ENCODE measurements around the gene UBQLNL. TPM values are rescaled to one million over a fixed set of nuclear protein-coding genes. Genes with fewer than 3 reads are reported as not detected.

The UBQLNL gene
- polyA plus RNA-seq, 1 donor (not counting 4 experiments of a cell fraction or from before 2014, with no cell fraction given): 0.12 TPM

- Histone ChIP-seq H3K9me3 (ENCODE audit: control insufficient read depth, low read depth, low read length) (no peaks in the 10 kb centered on the region), H3K4me1 (ENCODE audit: control insufficient read depth, extremely low read depth, insufficient read depth, low read length) (no peaks in the 10 kb centered on the region), H3K27ac (ENCODE audit: control insufficient read depth, insufficient read depth, low read length) (no peak overlapping the region), H3K79me2 (ENCODE audit: control insufficient read depth, insufficient read depth, low read length) (no peaks in the 10 kb centered on the region), H3K27me3 (ENCODE audit: control insufficient read depth, extremely low read depth, insufficient read depth, low read length) (no peaks in the 10 kb centered on the region), H2AFZ (ENCODE audit: control insufficient read depth, low read length) (no peak overlapping the region), H3K4me2 (ENCODE audit: control insufficient read depth, extremely low read depth, insufficient read depth, low read depth, low read length) (no peak overlapping the region), H3K9me1 (ENCODE audit: control insufficient read depth, extremely low read depth, insufficient read depth, low read length) (no peaks in the 10 kb centered on the region), H4K20me1 (ENCODE audit: control insufficient read depth, extremely low read depth, insufficient read depth, low read length) (no peaks in the 10 kb centered on the region), H3K9ac (ENCODE audit: control insufficient read depth, extremely low read depth, insufficient read depth, low read length) (no peak overlapping the region), H3K36me3 (ENCODE audit: control insufficient read depth in 2 of 2, extremely low read depth in 1 of 2, insufficient read depth in 2 of 2, low read length in 2 of 2) (no peaks in the 10 kb centered on the region), H3K4me3 (ENCODE audit: control insufficient read depth in 2 of 3, extremely low read depth in 1 of 3, insufficient read depth in 2 of 3, low read depth in 1 of 3, low read length in 3 of 3) (no peak overlapping the region)
- TF ChIP-seq, protein P1, sequence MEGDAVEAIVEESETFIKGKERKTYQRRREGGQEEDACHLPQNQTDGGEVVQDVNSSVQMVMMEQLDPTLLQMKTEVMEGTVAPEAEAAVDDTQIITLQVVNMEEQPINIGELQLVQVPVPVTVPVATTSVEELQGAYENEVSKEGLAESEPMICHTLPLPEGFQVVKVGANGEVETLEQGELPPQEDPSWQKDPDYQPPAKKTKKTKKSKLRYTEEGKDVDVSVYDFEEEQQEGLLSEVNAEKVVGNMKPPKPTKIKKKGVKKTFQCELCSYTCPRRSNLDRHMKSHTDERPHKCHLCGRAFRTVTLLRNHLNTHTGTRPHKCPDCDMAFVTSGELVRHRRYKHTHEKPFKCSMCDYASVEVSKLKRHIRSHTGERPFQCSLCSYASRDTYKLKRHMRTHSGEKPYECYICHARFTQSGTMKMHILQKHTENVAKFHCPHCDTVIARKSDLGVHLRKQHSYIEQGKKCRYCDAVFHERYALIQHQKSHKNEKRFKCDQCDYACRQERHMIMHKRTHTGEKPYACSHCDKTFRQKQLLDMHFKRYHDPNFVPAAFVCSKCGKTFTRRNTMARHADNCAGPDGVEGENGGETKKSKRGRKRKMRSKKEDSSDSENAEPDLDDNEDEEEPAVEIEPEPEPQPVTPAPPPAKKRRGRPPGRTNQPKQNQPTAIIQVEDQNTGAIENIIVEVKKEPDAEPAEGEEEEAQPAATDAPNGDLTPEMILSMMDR (optimal IDR thresholded peaks at IDR 0.05 in 1 of 3, IDR thresholded peaks at IDR 0.05 in 1 of 3, conservative IDR thresholded peaks at IDR 0.05 in 1 of 3; ENCODE audit: extremely low read depth in 1 of 3, insufficient read depth in 2 of 3, low read length in 3 of 3): no peak
- no peak for TF ChIP-seq EZH2 (IDR thresholded peaks at IDR 0.05; ENCODE audit: low read length)
- FAIRE-seq (no peak), DNase-seq (ENCODE audit: low read depth, low spot score) (no peak)
- dilution Hi-C loops (cut with MboI; ENCODE audit: extremely low pct_ligation_motif_present, low sequenced_read_pairs): no loop called here
These were observed 5.8 kb upstream of the UBQLNL start for GRCh38 chr11:5522308-5522707.

DNA sequence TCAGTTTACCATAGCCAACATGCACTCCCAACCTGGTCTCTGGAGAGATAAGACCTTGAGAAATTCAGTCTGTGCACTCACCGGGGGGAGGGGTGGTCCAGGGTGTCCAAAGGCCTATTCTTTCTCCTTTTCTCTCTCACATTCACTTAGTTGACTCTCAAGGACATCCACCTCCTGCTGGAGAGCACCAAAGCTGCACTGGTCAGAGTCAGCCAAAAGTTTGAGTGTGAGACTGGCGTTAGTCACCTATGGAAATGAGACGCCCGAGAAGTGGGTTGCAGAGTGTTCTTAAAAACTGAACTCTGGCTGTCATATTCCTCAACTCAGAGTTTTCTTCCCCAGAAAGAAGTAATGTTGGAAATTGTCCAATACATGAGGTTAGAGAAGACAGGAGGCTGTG, 5.0 kb upstream of the UBQLNL start:
- DNase-seq (ENCODE audit: low read depth, low spot score) (no peak), FAIRE-seq (no peak)
- no peak overlapping the region for H3K4me2 ChIP-seq (ENCODE audit: control insufficient read depth, extremely low read depth, insufficient read depth, low read depth, low read length)
- no peak overlapping the region for H3K9ac ChIP-seq (ENCODE audit: control insufficient read depth, extremely low read depth, insufficient read depth, low read length)
- H4K20me1 ChIP-seq (ENCODE audit: control insufficient read depth, extremely low read depth, insufficient read depth, low read length): no peaks in the 10 kb centered on the region
- dilution Hi-C loops (cut with MboI; ENCODE audit: extremely low pct_ligation_motif_present, low sequenced_read_pairs): no loop called here
- H3K36me3 ChIP-seq (ENCODE audit: control insufficient read depth in 2 of 2, extremely low read depth in 1 of 2, insufficient read depth in 2 of 2, low read length in 2 of 2): no peaks in the 10 kb centered on the region
- H3K27me3 ChIP-seq (ENCODE audit: control insufficient read depth, extremely low read depth, insufficient read depth, low read length): no peaks in the 10 kb centered on the region
- H3K27ac ChIP-seq (ENCODE audit: control insufficient read depth, insufficient read depth, low read length): no peak overlapping the region
- no peaks in the 10 kb centered on the region for H3K4me1 ChIP-seq (ENCODE audit: control insufficient read depth, extremely low read depth, insufficient read depth, low read length)
- TF ChIP-seq EZH2 (IDR thresholded peaks at IDR 0.05; ENCODE audit: low read length): no peak
- TF ChIP-seq, protein P1 (optimal IDR thresholded peaks at IDR 0.05 in 1 of 3, IDR thresholded peaks at IDR 0.05 in 1 of 3, conservative IDR thresholded peaks at IDR 0.05 in 1 of 3; ENCODE audit: extremely low read depth in 1 of 3, insufficient read depth in 2 of 3, low read length in 3 of 3): no peak
- H2AFZ ChIP-seq (ENCODE audit: control insufficient read depth, low read length): no peak overlapping the region
- H3K79me2 ChIP-seq (ENCODE audit: control insufficient read depth, insufficient read depth, low read length): no peaks in the 10 kb centered on the region
- no peaks in the 10 kb centered on the region for H3K9me3 ChIP-seq (ENCODE audit: control insufficient read depth, low read depth, low read length)
- H3K9me1 ChIP-seq (ENCODE audit: control insufficient read depth, extremely low read depth, insufficient read depth, low read length): no peaks in the 10 kb centered on the region
- H3K4me3 ChIP-seq (ENCODE audit: control insufficient read depth in 2 of 3, extremely low read depth in 1 of 3, insufficient read depth in 2 of 3, low read depth in 1 of 3, low read length in 3 of 3): no peak overlapping the region

All from keratinocyte (primary cell).